HepG2 (cell line): ENCODE measurements around the gene BEST2. TPM values are rescaled to one million over a fixed set of nuclear protein-coding genes. Genes with fewer than 3 reads are reported as not detected.

Experiments used
- ARID3A ChIP-seq: IDR thresholded peaks from 2 replicates; pipeline ENCODE4 v1.6.1; 2012; ENCODE audit warnings: low read depth, low read length, improper control_type of control experiment
- ATF6 ChIP-seq: sonication (generic); formaldehyde crosslinking; conservative IDR thresholded peaks from 2 replicates; pipeline ENCODE4 v1.4.0; 2020; ENCODE audit warnings: missing genetic modification reagents
- ESRRA ChIP-seq: sonication (generic); formaldehyde crosslinking; IDR thresholded peaks from 2 replicates; pipeline ENCODE4 v1.5.1; 2020; ENCODE audit warnings: mild to moderate bottlenecking, low read depth, missing genetic modification reagents
- HNF4G ChIP-seq, 2 experiments: sonication (generic) in 1 of 2; formaldehyde crosslinking in 1 of 2; IDR thresholded peaks; 2 replicates each; pipeline versions ENCODE4 v1.4.0 to v1.6.1; 2011 to 2020; ENCODE audit warnings: borderline replicate concordance in 2 of 2, low read depth in 2 of 2, mild to moderate bottlenecking in 2 of 2, low read length in 1 of 2, missing genetic modification reagents in 1 of 2, moderate library complexity in 1 of 2
- NCOA5 ChIP-seq: sonication (generic); formaldehyde crosslinking; IDR thresholded peaks from 2 replicates; pipeline ENCODE4 v1.4.0; 2020; ENCODE audit warnings: missing genetic modification reagents
- NFRKB ChIP-seq: fragments of 450-650 bp; IDR thresholded peaks from 2 replicates; pipeline ENCODE4 v1.6.1; 2017
- PAF1 ChIP-seq: IDR thresholded peaks from 2 replicates; pipeline ENCODE4 v1.6.1; 2016; ENCODE audit warnings: missing genetic modification reagents, missing compliant biosample characterization
- PREB ChIP-seq: sonication (generic); formaldehyde crosslinking; IDR thresholded peaks from 2 replicates; pipeline ENCODE4 v1.4.0; 2020; ENCODE audit warnings: missing genetic modification reagents
- RBAK ChIP-seq: sonication (generic); formaldehyde crosslinking; IDR thresholded peaks from 2 replicates; pipeline ENCODE4 v1.5.1; 2020; ENCODE audit warnings: mild to moderate bottlenecking, missing genetic modification reagents
- ZBTB7B ChIP-seq: sonication (generic); formaldehyde crosslinking; IDR thresholded peaks from 2 replicates; pipeline ENCODE4 v1.4.0; 2020; ENCODE audit warnings: missing genetic modification reagents
- ZMAT3 ChIP-seq: sonication (generic); formaldehyde crosslinking; conservative IDR thresholded peaks from 2 replicates; pipeline ENCODE4 v1.7.0; 2021; ENCODE audit warnings: missing genetic modification reagents
- ZNF180 ChIP-seq: sonication (generic); formaldehyde crosslinking; IDR thresholded peaks from 2 replicates; pipeline ENCODE4 v1.4.0; 2020; ENCODE audit warnings: low read depth, missing genetic modification reagents, borderline replicate concordance
- ZNF382 ChIP-seq: sonication (generic); formaldehyde crosslinking; IDR thresholded peaks from 2 replicates; pipeline ENCODE4 v1.5.0; 2020; ENCODE audit warnings: missing genetic modification reagents, mild to moderate bottlenecking, borderline replicate concordance
- ZNF619 ChIP-seq: sonication (generic); formaldehyde crosslinking; IDR thresholded peaks from 2 replicates; pipeline ENCODE4 v1.4.0; 2020; ENCODE audit warnings: mild to moderate bottlenecking, missing genetic modification reagents
- ZNF75D ChIP-seq: sonication (generic); formaldehyde crosslinking; IDR thresholded peaks from 2 replicates; pipeline ENCODE4 v1.8.1; 2023; ENCODE audit warnings: missing genetic modification reagents, mild to moderate bottlenecking, borderline replicate concordance
- ZNF761 ChIP-seq: sonication (generic); formaldehyde crosslinking; conservative IDR thresholded peaks from 2 replicates; pipeline ENCODE4 v1.4.0; 2020; ENCODE audit warnings: mild to moderate bottlenecking, missing genetic modification reagents
- polyA plus RNA-seq, 8 experiments: library from polyadenylated mRNA; depleted of rRNA in 3 of 8; stranded (reverse) in 7 of 8; unstranded in 1 of 8; fragments of >200 nt; fragmentation: Illumina TruSeq in 4 of 8; extraction: Trizol in 4 of 8; gene quantifications; 2 replicates each; pipeline versions ENCODE4 v1.2.1 to v1.2.3, GENCODE V29; 2011 to 2016; ENCODE audit warnings: low read depth in 4 of 8, missing spikeins in 1 of 8, mixed read lengths in 1 of 8; ENCODE audit not compliant: insufficient read depth in 1 of 8
- total RNA-seq, 5 experiments: library from RNA; depleted of rRNA; stranded (reverse); fragments of >200 nt; fragmentation: Illumina TruSeq; extraction: Trizol; gene quantifications; 2 replicates each; pipeline ENCODE4 v1.2.3, GENCODE V29; 2016; ENCODE audit warnings: low read depth in 1 of 5
- TF ChIP-seq, protein P1 (sequence below): sonication (generic); formaldehyde crosslinking; IDR thresholded peaks from 2 replicates; pipeline ENCODE4 v1.4.0; 2020; ENCODE audit warnings: mild to moderate bottlenecking, missing genetic modification reagents
- TF ChIP-seq, protein P2 (sequence below): sonication (generic); formaldehyde crosslinking; conservative IDR thresholded peaks from 2 replicates; pipeline ENCODE4 v1.5.0; 2020; ENCODE audit warnings: missing genetic modification reagents

BEST2 gene
- total and polyA plus RNA-seq, 2 of the 13 experiments (the other 11 are each of a cell fraction or from before 2014, with no cell fraction given): not detected

- TF ChIP-seq, protein P1, sequence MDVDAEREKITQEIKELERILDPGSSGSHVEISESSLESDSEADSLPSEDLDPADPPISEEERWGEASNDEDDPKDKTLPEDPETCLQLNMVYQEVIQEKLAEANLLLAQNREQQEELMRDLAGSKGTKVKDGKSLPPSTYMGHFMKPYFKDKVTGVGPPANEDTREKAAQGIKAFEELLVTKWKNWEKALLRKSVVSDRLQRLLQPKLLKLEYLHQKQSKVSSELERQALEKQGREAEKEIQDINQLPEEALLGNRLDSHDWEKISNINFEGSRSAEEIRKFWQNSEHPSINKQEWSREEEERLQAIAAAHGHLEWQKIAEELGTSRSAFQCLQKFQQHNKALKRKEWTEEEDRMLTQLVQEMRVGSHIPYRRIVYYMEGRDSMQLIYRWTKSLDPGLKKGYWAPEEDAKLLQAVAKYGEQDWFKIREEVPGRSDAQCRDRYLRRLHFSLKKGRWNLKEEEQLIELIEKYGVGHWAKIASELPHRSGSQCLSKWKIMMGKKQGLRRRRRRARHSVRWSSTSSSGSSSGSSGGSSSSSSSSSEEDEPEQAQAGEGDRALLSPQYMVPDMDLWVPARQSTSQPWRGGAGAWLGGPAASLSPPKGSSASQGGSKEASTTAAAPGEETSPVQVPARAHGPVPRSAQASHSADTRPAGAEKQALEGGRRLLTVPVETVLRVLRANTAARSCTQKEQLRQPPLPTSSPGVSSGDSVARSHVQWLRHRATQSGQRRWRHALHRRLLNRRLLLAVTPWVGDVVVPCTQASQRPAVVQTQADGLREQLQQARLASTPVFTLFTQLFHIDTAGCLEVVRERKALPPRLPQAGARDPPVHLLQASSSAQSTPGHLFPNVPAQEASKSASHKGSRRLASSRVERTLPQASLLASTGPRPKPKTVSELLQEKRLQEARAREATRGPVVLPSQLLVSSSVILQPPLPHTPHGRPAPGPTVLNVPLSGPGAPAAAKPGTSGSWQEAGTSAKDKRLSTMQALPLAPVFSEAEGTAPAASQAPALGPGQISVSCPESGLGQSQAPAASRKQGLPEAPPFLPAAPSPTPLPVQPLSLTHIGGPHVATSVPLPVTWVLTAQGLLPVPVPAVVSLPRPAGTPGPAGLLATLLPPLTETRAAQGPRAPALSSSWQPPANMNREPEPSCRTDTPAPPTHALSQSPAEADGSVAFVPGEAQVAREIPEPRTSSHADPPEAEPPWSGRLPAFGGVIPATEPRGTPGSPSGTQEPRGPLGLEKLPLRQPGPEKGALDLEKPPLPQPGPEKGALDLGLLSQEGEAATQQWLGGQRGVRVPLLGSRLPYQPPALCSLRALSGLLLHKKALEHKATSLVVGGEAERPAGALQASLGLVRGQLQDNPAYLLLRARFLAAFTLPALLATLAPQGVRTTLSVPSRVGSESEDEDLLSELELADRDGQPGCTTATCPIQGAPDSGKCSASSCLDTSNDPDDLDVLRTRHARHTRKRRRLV: no peak
- TF ChIP-seq, protein P2, sequence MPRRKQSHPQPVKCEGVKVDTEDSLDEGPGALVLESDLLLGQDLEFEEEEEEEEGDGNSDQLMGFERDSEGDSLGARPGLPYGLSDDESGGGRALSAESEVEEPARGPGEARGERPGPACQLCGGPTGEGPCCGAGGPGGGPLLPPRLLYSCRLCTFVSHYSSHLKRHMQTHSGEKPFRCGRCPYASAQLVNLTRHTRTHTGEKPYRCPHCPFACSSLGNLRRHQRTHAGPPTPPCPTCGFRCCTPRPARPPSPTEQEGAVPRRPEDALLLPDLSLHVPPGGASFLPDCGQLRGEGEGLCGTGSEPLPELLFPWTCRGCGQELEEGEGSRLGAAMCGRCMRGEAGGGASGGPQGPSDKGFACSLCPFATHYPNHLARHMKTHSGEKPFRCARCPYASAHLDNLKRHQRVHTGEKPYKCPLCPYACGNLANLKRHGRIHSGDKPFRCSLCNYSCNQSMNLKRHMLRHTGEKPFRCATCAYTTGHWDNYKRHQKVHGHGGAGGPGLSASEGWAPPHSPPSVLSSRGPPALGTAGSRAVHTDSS (CRISPR knock-in tag): no peak
- no peak for TF ChIP-seq ARID3A
- TF ChIP-seq NFRKB: no peak
- TF ChIP-seq ZNF75D (CRISPR knock-in tag): no peak
- no peak for TF ChIP-seq NCOA5
- TF ChIP-seq ZNF761 (CRISPR knock-in tag): no peak
- TF ChIP-seq ATF6 (CRISPR knock-in tag): no peak
- TF ChIP-seq PAF1 (CRISPR knock-in tag): no peak
- no peak for TF ChIP-seq ESRRA (CRISPR knock-in tag)
- peak; percentile 78 for TF ChIP-seq ZMAT3 (CRISPR knock-in tag)
- no peak for TF ChIP-seq ZNF619 (CRISPR knock-in tag)
- no peak for TF ChIP-seq ZNF180
- no peak for TF ChIP-seq HNF4G (IDR thresholded peaks at IDR 0.05; ENCODE audit: borderline replicate concordance, low read depth, low read length)
- TF ChIP-seq HNF4G (CRISPR knock-in tag; IDR thresholded peaks at IDR 0.05; ENCODE audit: borderline replicate concordance, low read depth): no peak
- TF ChIP-seq PREB (CRISPR knock-in tag): no peak
- TF ChIP-seq RBAK: no peak
- peak; percentile 84 for TF ChIP-seq ZBTB7B (CRISPR knock-in tag)
- TF ChIP-seq ZNF382: no peak
Observed at GRCh38 chr19:12723641-12724426, 27.8 kb upstream of the BEST2 start, which contains the start of gene TNPO2 (continued).
